ENCODE results near the gene GNG2.
"Not testable (repeated sequence)": the region's sequence is repeated elsewhere in the genome, so short reads cannot be mapped to it uniquely, and the experiment has no call there.

The GNG2 gene

GRCh38 chr14:51895375-51895774, 35.0 kb downstream of the GNG2 start:
- DNase-seq, result no peak

DNA sequence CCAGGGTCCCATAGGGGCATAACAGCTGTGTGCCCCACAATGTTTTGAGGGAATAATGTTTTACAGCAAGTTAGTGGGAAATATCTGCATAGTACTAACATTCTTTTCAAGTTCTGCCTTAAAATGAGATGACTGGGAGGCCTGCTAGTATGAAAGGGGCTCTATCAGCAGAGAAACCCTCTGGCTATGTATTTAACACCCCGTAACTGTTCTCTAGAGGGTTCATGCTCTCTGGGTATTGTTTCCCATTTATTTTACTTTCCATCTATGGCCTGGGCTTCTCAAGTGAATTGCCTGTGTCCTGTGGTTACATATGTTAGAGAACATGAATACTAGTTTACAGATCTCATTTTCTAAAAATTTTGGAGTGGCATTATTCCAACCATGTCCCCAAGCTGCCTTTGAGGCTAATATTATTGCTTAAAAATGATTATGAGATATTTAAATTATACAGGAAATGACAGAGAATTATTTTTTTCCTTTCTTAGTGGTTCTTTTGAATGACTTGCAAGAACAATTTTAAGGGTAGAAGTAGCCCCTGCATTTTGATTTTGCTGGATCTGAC, 37.5 kb downstream of the GNG2 start:
- DNase-seq, result no peak

DNA sequence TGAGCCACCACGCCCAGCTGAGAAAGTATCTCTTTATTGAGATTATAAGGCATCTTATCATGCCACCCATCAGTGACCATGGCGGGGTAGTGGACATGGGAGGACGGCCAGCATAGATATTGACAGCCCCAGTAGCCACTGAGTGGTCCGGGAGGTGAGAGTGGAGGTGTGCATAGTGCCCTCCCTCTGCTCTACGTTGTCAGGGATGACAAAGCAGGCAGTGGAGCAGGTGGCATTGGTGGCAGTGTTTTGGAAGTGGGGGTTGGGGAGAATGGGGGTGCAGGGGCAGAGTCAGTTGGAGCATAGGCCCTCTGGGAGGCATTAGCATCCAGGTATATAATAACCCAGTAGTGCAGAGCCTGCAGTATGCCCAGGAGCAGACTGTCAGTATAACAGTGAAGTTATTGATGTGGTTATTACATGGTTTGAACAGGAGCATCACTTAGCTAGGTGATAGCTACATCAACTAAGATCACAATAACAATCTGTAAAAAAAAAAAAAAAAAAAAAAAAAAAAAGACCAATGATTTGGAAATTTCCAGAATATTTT, 41.1 kb downstream of the GNG2 start:
- no peak for DNase-seq

DNA sequence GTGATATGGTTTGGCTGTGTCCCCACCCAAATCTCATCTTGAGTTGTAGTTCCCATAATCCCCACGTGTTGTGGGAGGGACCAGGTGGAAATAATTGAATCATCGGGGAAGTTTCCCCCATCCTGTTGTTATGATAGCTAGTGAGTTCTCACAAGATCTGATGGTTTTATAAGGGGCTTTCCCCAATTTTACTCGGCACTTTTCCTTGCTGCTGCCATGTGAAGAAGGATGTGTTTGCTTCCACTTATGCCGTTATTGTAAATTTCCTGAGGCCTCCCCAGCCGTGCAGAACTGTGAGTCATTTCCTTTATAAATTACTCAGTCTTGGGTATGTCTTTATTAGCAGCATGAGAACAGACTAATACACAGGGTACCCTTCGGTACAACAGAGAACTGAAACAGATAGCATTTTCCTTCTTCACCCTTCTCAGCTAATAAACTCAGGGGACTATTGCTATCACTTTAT, 45.3 kb downstream of the GNG2 start:
- DNase-seq, result not testable (repeated sequence)

DNA sequence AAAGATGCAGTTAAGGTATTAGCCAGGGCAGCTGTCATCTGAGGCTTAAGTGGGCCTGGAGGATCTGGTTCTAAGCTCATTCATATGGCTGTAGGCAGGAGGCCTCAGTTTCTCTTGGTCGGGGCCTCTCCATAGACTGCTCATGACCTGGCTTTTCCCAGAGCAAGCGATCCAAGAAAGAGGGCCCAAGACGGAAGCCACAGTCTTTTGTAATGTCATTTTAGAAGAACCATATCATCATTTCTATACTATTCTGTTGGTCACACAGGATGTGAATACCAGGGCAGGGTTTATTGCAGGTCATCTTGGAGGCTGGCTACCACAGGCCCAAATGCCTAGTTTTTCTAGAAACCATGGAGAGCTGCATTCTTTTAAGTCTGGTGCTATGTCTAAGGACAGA, 47.7 kb downstream of the GNG2 start:
- DNase-seq, result no peak

DNA sequence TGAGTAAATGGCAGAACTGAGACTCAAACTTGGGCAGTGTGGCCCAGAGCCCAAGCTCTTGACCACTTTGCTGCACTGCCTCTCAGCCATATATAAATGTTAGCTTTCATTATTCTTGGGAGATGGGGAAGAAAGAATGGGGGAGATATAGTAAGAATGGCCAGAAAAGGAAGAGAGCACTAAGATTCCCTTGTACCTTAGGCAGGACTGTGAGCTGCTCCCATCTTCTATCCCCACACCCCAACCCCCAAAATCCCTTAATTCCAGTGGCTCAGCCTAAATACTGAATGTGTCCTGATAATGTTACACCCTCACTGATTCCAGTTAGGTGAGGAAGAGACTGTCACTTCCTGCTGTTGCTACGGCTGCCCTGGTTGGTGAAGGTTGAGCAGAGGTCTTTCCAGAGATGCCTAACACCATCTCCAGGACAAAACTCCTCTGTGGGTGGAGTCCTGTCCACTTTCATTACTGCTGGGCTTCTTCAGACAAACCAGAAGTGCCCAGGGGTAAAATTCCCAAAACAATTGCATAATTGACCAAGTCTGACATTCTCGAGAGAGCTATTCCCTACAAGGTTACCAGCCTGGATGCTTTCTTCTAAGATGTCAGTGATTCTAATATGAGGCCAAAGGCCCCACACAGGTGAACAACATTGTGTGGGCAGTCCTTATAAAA, 51.8 kb downstream of the GNG2 start:
- DNase-seq, result no peak

DNA sequence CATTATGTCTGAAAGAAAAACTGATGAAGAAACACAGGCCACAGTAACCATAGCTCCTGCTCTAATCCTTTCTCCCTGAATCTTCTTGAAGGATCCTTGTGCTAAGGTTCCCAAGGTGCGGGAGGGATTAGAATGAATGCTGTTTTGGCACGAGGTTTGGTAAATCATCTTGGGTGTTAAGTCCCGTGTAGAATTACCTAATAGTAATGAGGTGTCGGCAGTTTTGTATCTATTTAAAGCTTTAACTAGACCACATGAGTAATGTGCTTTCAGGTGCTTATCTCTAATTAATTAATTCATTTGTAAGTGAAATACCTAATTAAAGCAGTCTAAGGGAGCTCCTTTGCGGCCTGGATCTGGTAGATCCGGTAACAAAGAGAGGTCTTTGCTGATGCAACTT, 53.9 kb downstream of the GNG2 start:
- DNase-seq, result no peak

GRCh38 chr14:51917193-51917592, 56.8 kb downstream of the GNG2 start:
- no peak for DNase-seq

DNA sequence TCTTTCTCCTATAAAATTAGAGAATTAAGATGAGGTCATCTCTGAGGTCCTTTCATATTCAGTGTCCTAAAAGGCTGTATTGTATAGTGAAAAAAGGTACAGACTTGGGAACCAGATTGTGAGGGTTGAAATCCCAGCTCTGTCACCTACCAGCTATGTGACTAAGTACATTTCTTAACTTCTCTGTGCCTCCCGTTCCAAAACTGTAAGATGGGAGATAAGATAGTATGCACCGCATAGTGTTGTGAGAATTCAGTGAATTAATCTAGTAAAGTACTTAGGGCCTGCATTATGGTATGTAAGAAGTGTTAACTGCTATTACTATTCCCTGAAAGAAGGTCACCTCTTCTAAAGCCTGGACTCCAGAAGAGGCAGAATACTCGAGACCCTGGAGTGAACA, 60.6 kb downstream of the GNG2 start:
- no peak for DNase-seq

- DNase-seq, result no peak
These were observed 62.2 kb downstream of the GNG2 start for GRCh38 chr14:51922624-51923023.

DNA sequence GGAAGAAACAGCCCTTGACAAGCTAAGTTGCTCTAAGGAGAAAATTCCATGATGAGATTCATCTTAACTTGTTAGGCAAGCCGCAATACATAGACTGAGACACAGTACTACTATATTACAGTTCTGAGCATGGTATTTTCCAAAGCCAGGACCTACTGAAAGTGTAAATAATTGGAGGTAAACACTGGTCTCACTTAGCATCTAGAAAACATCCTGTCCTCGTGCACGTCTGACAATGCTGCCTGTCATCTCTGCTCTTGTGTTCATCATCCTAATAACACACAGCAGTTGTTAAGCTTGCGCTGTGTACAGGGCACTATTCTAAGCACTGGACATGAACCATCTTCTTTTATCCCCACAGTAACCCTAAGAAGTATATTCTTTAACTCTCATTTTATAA, 64.2 kb downstream of the GNG2 start:
- DNase-seq, result no peak

- no peak for DNase-seq
These were observed 65.6 kb downstream of the GNG2 start for GRCh38 chr14:51925980-51926379.

DNA sequence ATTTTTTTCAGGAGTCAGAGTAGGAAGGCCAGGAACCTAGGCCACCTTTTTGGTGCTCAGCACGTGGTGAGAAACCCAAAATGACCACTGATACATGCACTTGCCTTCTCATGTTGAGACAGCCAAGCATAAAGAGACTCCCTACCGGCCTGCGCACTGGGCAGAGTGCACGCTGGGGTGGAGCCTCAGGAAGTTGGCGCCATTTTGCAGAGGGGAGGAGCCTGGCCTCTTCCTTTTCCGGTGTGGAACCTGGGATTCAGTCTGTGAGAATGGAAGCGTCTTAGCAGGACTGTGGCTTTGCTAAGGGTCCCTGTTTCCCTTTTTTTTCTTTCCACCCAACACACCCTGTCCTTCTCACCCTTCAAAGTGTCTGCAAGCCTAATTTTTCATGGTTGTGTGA, 66.0 kb downstream of the GNG2 start:
- DNase-seq, result no peak

- no peak for DNase-seq
These were observed 68.2 kb downstream of the GNG2 start for GRCh38 chr14:51928568-51928967.

- DNase-seq, result no peak
These were observed 68.8 kb downstream of the GNG2 start for GRCh38 chr14:51929166-51929565.

DNA sequence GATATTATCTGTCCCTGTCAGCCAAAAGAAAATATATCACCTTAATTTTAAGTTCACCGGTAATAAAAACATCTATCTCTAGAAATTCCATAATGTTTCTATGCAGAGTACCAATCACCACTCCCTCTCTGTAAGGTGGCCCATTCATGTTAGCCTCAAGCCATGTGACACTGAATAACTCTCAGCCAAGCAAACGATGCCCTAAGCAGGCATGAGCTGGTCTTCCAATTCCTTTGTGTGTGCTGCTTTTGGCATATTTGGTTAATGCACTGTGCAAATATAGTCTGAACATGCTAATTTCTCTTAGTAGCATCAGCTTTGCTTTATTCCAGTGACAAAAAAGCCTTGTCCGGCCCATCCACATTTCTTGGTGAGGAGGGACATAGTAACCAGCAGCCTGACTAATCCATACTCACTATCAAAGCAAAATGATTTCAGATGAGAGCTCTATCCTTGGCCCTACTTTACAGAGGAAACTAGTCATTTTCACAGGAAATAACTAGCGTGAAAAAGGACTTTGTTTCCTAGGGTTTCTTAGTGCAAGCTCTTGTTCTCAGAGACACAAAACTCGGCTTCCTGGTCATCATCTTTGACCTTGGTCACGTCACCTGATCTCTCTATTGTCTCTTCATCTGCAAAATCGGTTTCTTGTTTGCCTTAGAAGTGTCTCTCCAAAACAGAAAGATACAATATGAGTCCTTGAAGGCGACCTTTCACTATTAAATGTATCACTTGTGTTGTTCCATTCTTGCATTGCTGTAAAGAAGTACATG, 69.7 kb downstream of the GNG2 start:
- DNase-seq, result no peak

GRCh38 chr14:51931308-51931707, 70.9 kb downstream of the GNG2 start:
- DNase-seq, result no peak

DNA sequence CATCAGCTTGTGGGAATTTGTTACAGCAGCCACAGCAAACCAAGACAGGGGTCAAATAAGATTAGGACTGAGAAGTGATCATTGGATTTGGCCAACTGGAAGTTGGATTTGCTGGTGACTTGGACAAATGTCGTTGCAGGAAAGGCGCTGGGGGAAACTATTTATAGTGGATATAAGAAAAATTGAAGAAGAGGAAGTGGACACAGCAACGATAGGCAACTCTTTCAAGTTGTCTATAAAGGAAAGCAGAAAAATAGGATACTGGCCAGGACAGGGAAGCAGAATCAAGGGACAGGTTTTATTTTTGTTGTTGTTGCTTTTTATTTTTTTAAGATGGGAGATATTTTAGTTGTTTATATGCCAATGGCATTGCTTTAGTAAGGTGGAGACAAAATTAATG, 72.8 kb downstream of the GNG2 start:
- DNase-seq, result no peak

GRCh38 chr14:51938137-51938536, 77.7 kb downstream of the GNG2 start:
- DNase-seq, result no peak

DNA sequence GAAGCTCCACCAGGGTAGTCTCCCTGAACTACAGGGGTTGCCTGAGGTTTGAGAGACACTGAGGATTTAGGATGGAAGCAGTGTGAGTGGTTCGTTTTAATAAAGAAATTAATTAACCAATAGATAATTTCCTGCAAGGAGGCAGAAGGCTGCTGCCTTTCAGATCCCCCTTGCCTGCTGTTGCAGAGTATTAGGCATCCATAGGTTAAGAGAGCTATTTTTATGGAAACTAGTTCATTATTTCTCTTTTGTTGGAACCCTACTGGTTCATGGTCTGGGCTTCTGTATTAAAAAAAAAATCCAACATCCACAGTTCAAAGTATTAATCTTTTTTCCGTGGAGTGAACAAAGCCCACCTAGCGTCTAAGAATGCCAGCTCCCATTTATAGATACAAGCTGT, 78.4 kb downstream of the GNG2 start:
- DNase-seq, result no peak

- no peak for DNase-seq
These were observed 78.8 kb downstream of the GNG2 start for GRCh38 chr14:51939226-51939625.

- DNase-seq, result no peak
These were observed 79.4 kb downstream of the GNG2 start for GRCh38 chr14:51939755-51940301.

- DNase-seq, result no peak
These were observed 82.6 kb downstream of the GNG2 start for GRCh38 chr14:51942971-51943370.

DNA sequence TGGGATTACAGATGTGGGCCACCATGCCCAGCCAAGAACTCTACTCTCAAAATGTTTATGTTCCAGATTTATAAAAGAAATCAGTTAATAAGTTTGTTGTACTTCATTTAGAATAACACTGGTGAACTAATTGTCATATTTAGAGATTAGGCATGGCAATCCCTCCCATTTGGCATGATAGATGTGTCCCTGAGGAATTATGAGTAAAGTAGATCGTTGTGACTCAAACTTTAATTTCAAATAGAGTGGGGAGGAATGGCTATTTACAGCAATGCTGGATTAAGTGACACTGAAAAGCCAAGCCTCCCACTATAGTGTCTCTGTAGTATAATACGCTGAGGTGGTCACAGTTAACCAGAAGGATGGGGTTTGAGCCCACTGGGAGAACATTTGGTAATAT, 89.6 kb downstream of the GNG2 start:
- DNase-seq, result no peak
